IPS-20b (cell line): Measurements from ENCODE around the gene ZNF350.
A peak's percentile ranks its signal among the peaks of the same experiment; 100 is the strongest.
"Not testable (repeated sequence)": the region's sequence is repeated elsewhere in the genome, so short reads cannot be mapped to it uniquely, and the experiment has no call there.

Experiments
- H3K27ac ChIP-seq: one replicate; pipeline ENCODE4 v1.5.1; 2013; ENCODE audit warnings: low read length
- H3K27me3 ChIP-seq: 2 replicates; pipeline ENCODE4 v1.6.1; 2013; ENCODE audit warnings: mild to moderate bottlenecking, low read length, inconsistent platforms; ENCODE audit not compliant: insufficient read depth
- H3K36me3 ChIP-seq: 2 replicates; pipeline ENCODE4 v1.6.1; 2013; ENCODE audit warnings: low read depth, mild to moderate bottlenecking, inconsistent platforms, low read length, moderate library complexity; ENCODE audit not compliant: insufficient read depth
- H3K4me1 ChIP-seq: 2 replicates; pipeline ENCODE4 v1.6.1; 2013; ENCODE audit warnings: mild to moderate bottlenecking, control low read depth, inconsistent platforms, low read length, moderate library complexity; ENCODE audit not compliant: insufficient read depth
- H3K4me3 ChIP-seq: 2 replicates; pipeline ENCODE4 v1.5.1; 2013; ENCODE audit warnings: mild to moderate bottlenecking, low read length, inconsistent platforms
- H3K9ac ChIP-seq: 2 replicates; pipeline ENCODE4 v1.6.1; 2013; ENCODE audit warnings: low read depth, mild to moderate bottlenecking, inconsistent platforms, low read length, moderate library complexity
- H3K9me3 ChIP-seq: 2 replicates; pipeline ENCODE4 v1.6.1; 2013; ENCODE audit warnings: mild to moderate bottlenecking, low read depth, low read length, inconsistent platforms; ENCODE audit not compliant: insufficient read depth

ZNF350 gene

GRCh38 chr19:52007451-52007805, 20.8 kb upstream of the ZNF350 start:
- H3K27me3 ChIP-seq: no peaks in the 10 kb centered on the region
- H3K9ac ChIP-seq: peak overlapping the region; percentile 92; the same call in 1 of the 2 replicates
- H3K9me3 ChIP-seq: no peaks in the 10 kb centered on the region
- no peak overlapping the region for H3K27ac ChIP-seq
- no peaks in the 10 kb centered on the region for H3K4me1 ChIP-seq
- H3K36me3 ChIP-seq: peaks cover 2% of the 10 kb centered on the region; the same call in 1 of the 2 replicates
- H3K4me3 ChIP-seq: peak overlapping the region; percentile 86

DNA sequence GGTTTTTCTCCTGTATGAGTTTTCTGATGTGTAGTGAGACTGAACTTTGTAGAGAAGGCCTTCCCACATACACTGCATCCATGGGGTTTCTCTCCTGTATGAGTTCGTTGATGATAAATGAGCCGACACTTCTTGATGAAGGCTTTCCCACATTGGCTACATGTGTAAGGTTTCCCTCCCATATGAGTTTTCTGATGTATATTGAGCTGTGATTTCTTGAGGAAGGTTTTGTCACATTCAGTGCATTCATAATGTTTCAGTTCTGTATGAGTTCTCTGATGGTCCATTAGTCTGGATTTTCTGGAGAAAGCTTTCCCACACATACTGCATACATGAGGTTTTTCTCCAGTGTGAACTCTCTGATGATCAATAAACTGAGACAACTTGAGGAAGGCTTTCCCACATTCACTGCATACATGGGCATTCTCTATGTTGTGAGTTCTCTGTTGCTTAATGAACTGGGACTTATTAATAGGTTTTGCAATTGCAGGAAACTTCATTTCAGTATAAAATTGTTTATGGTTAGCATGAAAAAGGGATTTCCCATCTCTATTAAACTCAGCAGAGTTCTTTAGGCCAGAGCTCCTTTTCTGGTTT, 7.5 kb upstream of the ZNF350 start:
- Histone ChIP-seq H3K9ac (no peak overlapping the region), H3K9me3 (peaks cover 84% of the 10 kb centered on the region), H3K27me3 (no peaks in the 10 kb centered on the region), H3K4me1 (no peaks in the 10 kb centered on the region), H3K4me3 (no peak overlapping the region; the same call in 1 of the 2 replicates), H3K27ac (no peak overlapping the region), H3K36me3 (peaks cover 69% of the 10 kb centered on the region)

DNA sequence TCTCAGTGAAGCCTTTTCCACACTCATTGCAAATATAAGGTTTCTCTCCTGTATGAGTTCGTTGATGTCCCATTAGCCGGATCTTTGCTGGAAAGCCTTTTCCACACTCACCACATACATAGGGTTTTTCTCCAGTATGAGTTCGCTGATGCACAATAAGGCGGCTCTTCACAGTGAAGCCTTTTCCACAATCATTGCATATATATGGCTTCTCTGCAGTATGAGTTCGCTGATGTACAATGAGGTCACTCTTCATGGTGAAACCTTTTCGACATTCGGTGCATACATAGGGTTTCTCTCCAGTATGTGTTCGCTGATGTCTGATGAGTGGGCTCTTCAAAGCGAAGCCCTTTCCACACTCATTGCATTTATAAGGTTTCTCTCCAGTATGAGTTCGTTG, 6.8 kb upstream of the ZNF350 start:
- no peak overlapping the region for H3K9ac ChIP-seq
- H3K4me3 ChIP-seq: peak overlapping the region; percentile 41; the same call in 1 of the 2 replicates
- no peaks in the 10 kb centered on the region for H3K27me3 ChIP-seq
- no peaks in the 10 kb centered on the region for H3K4me1 ChIP-seq
- H3K27ac ChIP-seq: no peak overlapping the region
- peaks cover 62% of the 10 kb centered on the region for H3K36me3 ChIP-seq
- peaks cover 85% of the 10 kb centered on the region for H3K9me3 ChIP-seq

- Histone ChIP-seq H3K9me3 (peaks cover 30% of the 10 kb centered on the region), H3K36me3 (no peaks in the 10 kb centered on the region; the same call in 1 of the 2 replicates), H3K27ac (no peak overlapping the region), H3K4me1 (no peaks in the 10 kb centered on the region), H3K9ac (no peak overlapping the region), H3K27me3 (no peaks in the 10 kb centered on the region), H3K4me3 (no peak overlapping the region)
Measured at GRCh38 chr19:51983361-51983760, 3.3 kb downstream of the ZNF350 start.

- not testable (repeated sequence) for H3K27me3 ChIP-seq, H3K4me3 ChIP-seq, H3K9ac ChIP-seq, H3K36me3 ChIP-seq, H3K4me1 ChIP-seq, H3K27ac ChIP-seq
- peaks cover 38% of the 10 kb centered on the region for H3K9me3 ChIP-seq
Measured at GRCh38 chr19:51980926-51981325, 5.7 kb downstream of the ZNF350 start.

- peaks cover 44% of the 10 kb centered on the region for H3K9me3 ChIP-seq
- no peak overlapping the region for H3K4me3 ChIP-seq
- no peak overlapping the region for H3K9ac ChIP-seq
- no peak overlapping the region for H3K27ac ChIP-seq
- no peaks in the 10 kb centered on the region for H3K4me1 ChIP-seq
- H3K27me3 ChIP-seq: no peaks in the 10 kb centered on the region
- no peaks in the 10 kb centered on the region; the same call in 1 of the 2 replicates for H3K36me3 ChIP-seq
Measured at GRCh38 chr19:51980116-51980736, 6.4 kb downstream of the ZNF350 start.

GRCh38 chr19:51978882-51979281, 7.8 kb downstream of the ZNF350 start:
- Histone ChIP-seq H3K9ac (no peak overlapping the region), H3K4me1 (no peaks in the 10 kb centered on the region), H3K27me3 (no peaks in the 10 kb centered on the region), H3K27ac (no peak overlapping the region), H3K36me3 (peaks cover 9% of the 10 kb centered on the region), H3K4me3 (no peak overlapping the region), H3K9me3 (peaks cover 57% of the 10 kb centered on the region)

DNA sequence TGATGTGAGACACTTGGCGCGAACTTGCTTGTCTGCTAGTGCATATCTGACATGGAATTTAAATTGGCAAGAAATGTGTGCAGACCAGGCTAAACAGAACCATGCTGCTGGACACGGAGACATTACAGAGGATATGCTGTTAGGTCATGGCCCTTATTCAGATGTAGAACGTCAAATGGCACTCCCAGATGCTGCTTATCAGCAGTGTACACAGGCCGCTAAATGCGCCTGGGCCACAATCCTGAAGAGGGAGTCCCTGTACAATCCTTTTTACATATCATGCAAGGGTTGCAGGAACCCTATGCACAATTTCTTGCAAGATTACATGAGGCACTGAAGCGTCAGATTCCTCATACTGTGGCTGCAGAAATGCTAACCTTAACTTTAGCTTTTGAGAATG, 9.3 kb downstream of the ZNF350 start:
- peaks cover 72% of the 10 kb centered on the region for H3K9me3 ChIP-seq
- no peaks in the 10 kb centered on the region for H3K27me3 ChIP-seq
- no peak overlapping the region for H3K27ac ChIP-seq
- no peak overlapping the region for H3K9ac ChIP-seq
- no peak overlapping the region for H3K4me3 ChIP-seq
- H3K36me3 ChIP-seq: peaks cover 24% of the 10 kb centered on the region
- no peaks in the 10 kb centered on the region for H3K4me1 ChIP-seq

- Histone ChIP-seq H3K27me3 (no peaks in the 10 kb centered on the region), H3K27ac (no peak overlapping the region), H3K36me3 (peaks cover 29% of the 10 kb centered on the region)
Measured at GRCh38 chr19:51976852-51977251, 9.8 kb downstream of the ZNF350 start.

GRCh38 chr19:51975787-51976186, 10.9 kb downstream of the ZNF350 start:
- H3K9me3 ChIP-seq: peaks cover 82% of the 10 kb centered on the region
- peaks cover 40% of the 10 kb centered on the region for H3K36me3 ChIP-seq

More at GRCh38 chr19:51976852-51977251, 9.8 kb downstream of the ZNF350 start:
- H3K4me3 ChIP-seq: no peak overlapping the region
- H3K9me3 ChIP-seq: peaks cover 77% of the 10 kb centered on the region
- H3K9ac ChIP-seq: no peak overlapping the region
- H3K4me1 ChIP-seq: no peaks in the 10 kb centered on the region

DNA sequence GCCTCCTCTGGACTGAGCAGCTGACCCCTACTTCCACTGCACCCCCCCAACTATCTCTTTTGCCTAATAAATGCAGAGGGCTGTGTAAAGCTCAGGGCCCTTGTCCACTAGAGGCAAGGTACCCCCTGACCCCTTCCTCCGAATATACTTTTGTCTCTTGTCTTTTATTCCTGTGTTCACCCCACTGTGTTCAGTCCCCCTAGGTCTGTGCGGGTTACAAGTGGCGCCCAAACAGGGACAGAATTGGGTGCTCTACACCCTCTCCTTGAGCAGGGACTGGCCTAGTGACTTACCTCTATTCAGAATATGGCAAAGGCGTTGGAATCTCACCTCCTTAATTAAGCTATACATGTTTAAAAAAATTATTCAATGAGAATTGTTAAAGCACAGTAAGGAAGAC, 15.0 kb downstream of the ZNF350 start:
- Histone ChIP-seq H3K9me3 (peaks cover 87% of the 10 kb centered on the region), H3K4me1 (no peaks in the 10 kb centered on the region), H3K27me3 (no peaks in the 10 kb centered on the region), H3K36me3 (peaks cover 70% of the 10 kb centered on the region), H3K27ac (no peak overlapping the region), H3K9ac (no peak overlapping the region), H3K4me3 (no peak overlapping the region)

More at GRCh38 chr19:51975787-51976186, 10.9 kb downstream of the ZNF350 start:
- H3K9ac ChIP-seq, H3K4me3 ChIP-seq, H3K27me3 ChIP-seq, H3K27ac ChIP-seq, H3K4me1 ChIP-seq: not testable (repeated sequence)

- Histone ChIP-seq H3K9me3 (peaks cover 94% of the 10 kb centered on the region), H3K4me1 (no peaks in the 10 kb centered on the region), H3K27ac (no peak overlapping the region), H3K27me3 (no peaks in the 10 kb centered on the region), H3K9ac (no peak overlapping the region), H3K4me3 (no peak overlapping the region), H3K36me3 (peaks cover 79% of the 10 kb centered on the region)
Measured at GRCh38 chr19:51970718-51971117, 15.9 kb downstream of the ZNF350 start.
